RPMI7951 (cell line): ENCODE results near the gene PLEKHA5. TPM values are rescaled to one million over a fixed set of nuclear protein-coding genes. Genes with fewer than 3 reads are reported as not detected.
"Not testable (repeated sequence)": the region's sequence is repeated elsewhere in the genome, so short reads cannot be mapped to it uniquely, and the experiment has no call there.

ENCODE experiments used
- DNase-seq: peaks from one replicate; pipeline ENCODE4 v3.0.0-alpha.2; 2012; ENCODE audit warnings: low read depth
- total RNA-seq: library from RNA; depleted of rRNA; stranded (reverse); fragments of >200 nt; shearing (Covaris generic); gene quantifications from 2 replicates; pipeline ENCODE4 v1.2.3, GENCODE V29; 2014

Gene PLEKHA5
- total RNA-seq, 1 experiment from 2014 or later, result 36.6 TPM

DNA sequence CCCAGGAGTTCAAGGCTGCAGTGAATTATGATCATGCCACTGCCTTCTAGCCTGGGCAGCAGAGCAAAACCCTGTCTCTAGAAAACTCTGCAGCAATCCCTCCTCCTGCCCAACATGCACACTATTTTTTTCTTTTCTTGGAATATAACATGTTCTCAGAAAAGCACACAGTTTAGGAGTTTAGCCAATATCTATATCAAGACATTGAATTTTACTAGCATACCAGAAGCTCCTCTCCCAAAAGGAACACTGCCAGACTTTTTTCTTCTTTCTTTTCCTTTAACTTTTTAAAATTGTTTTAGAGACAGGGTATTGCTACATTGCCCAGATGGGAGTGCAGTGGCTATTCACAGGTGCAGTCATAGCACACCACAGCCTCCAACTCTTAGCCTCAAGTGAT is 202.7 kb downstream of the PLEKHA5 start:
- DNase-seq, result no peak

GRCh38 chr12:19338405-19338804 is 208.9 kb downstream of the PLEKHA5 start:
- peak; percentile 69 for DNase-seq

- not testable (repeated sequence) for DNase-seq
These were observed 221.3 kb downstream of the PLEKHA5 start for GRCh38 chr12:19350850-19351249.

DNA sequence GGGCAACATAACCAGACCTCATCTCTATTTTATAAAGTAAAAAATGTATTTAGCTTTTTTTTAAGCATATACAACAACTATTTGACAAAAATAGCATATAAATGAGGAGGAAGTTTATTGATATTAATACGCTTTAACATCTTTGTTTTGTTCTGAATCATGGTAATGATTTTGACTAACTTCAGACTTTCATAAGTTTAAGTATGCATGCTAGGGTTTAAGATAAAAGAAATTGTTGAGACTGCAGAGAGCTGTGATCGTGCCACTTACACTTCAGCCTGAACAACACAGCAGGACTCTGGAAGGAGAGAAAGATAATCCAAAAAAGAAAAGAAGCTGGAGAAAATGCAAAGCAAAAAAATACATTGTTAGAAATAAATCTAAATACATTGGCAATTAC is 221.8 kb downstream of the PLEKHA5 start:
- DNase-seq, result no peak

DNA sequence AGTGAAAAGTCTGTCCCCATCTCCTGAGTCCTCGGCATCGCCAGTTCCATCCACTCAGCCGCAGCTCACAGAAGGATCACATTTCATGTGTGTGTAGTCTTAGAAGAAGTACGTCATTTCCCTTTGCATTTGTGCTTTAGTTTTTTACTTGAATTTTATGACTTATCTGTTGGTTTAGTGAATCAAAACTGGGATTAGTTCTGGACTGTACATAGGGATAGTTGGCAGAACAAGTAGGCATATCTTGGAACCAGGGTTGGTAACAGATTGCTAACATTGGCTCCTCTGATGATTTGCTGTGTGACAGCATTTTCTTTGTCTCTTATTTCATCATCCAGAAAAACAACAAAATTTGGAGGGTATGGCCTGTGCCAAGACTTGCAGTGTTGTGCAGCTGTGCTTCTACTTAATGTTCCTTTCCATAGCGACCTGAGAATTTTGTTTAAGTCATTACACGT is 240.2 kb downstream of the PLEKHA5 start:
- no peak for DNase-seq

GRCh38 chr12:19373586-19373985 is 244.1 kb downstream of the PLEKHA5 start:
- DNase-seq, result no peak

- DNase-seq, result no peak
These were observed 246.4 kb downstream of the PLEKHA5 start for GRCh38 chr12:19375888-19376287.

DNA sequence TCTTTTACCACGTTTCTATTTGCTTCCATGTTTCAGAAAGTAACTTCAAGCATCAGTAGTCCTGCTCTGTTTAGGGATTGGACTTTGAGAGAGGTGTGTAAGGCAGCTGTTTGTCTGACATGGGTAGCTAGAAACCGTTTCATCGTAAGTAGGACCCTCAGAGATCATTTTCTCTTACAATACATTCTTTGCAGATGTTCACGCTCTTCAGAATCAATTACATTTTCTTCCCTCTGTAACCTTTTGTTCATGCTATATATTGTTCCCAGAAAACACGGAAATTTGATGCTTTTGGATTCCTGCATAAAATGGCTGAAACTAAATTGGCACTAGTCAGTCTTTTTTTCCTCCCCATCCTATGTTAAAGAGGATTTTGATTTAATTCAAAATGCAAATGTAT is 247.2 kb downstream of the PLEKHA5 start:
- DNase-seq, result no peak

GRCh38 chr12:19382111-19382526 is 252.6 kb downstream of the PLEKHA5 start:
- DNase-seq, result peak; percentile 85

- DNase-seq, result no peak
These were observed 253.0 kb downstream of the PLEKHA5 start for GRCh38 chr12:19382563-19382962.

DNA sequence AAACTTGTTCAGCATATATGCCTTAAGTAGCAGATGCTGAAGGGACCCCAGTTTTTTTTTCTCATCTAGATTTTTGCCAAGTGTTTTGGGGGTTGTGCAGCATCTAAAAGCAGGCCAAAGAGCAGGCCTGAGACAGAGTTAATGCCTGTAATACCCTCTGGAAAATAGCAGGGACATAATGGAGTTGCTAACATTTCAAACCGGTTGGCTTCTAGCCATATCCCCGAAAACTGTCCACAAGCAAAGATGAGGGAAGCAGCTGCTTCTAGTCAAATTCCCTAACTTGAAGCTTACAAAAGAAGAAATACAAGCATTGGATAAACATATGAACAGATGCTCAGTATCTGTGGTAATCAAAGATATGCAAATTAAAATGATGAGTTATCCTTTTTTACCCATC is 257.6 kb downstream of the PLEKHA5 start:
- no peak for DNase-seq

GRCh38 chr12:19388131-19388549 is 258.6 kb downstream of the PLEKHA5 start:
- DNase-seq, result no peak

DNA sequence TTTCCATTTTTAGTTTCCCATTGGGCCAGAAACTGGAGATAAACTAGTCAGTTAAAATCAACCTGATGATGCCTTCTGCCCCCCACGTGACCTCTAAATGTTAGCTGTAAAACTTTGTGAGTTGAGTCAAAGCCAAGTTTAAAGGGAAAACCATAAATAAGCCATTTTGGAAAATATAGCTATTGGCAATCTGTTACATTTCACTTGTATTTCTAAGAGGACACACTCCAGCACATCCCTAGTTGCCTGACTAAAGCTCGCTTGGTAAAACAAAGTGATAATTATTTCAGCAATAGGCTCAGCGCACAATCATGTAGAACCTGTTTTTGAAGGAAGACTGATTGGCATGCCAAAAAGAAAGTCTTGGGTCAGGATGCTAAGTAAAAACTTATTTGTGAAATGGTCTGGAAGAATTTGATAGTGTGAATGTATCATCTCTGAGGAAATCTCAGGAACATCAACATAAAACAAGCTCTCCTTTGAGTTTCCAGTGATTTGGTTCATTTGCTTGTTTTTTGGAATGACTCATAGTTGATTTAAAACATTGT is 260.6 kb downstream of the PLEKHA5 start:
- peak; percentile 11 for DNase-seq

DNA sequence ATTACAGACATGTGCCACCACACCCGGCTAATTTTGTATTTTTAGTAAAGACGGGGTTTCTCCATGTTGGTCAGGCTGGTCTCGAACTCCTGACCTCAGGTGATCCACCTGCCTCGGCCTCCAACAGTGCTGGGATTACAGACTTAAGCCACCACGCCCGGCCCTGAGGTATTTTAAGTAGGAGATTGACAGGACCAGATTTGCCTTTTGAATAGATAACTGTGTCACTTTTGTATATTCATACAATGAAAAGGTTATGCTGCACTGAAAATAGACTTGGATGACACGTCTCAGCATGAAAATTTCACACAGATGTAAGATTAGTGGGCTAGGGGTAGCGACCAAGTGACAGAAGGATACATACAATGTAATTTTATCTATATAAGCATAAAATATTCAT is 263.1 kb downstream of the PLEKHA5 start:
- not testable (repeated sequence) for DNase-seq

- no peak for DNase-seq
These were observed 264.9 kb downstream of the PLEKHA5 start for GRCh38 chr12:19394385-19394784.

- peak; percentile 41 for DNase-seq
These were observed 268.0 kb downstream of the PLEKHA5 start for GRCh38 chr12:19397534-19397933.

GRCh38 chr12:19398376-19399363 is 269.1 kb downstream of the PLEKHA5 start:
- no peak for DNase-seq

GRCh38 chr12:19400649-19401285 is 271.2 kb downstream of the PLEKHA5 start:
- DNase-seq, result not testable (repeated sequence)

- no peak for DNase-seq
These were observed 272.7 kb downstream of the PLEKHA5 start for GRCh38 chr12:19402211-19402610.

- DNase-seq, result peak; percentile 52
These were observed 273.4 kb downstream of the PLEKHA5 start for GRCh38 chr12:19402743-19403431.

DNA sequence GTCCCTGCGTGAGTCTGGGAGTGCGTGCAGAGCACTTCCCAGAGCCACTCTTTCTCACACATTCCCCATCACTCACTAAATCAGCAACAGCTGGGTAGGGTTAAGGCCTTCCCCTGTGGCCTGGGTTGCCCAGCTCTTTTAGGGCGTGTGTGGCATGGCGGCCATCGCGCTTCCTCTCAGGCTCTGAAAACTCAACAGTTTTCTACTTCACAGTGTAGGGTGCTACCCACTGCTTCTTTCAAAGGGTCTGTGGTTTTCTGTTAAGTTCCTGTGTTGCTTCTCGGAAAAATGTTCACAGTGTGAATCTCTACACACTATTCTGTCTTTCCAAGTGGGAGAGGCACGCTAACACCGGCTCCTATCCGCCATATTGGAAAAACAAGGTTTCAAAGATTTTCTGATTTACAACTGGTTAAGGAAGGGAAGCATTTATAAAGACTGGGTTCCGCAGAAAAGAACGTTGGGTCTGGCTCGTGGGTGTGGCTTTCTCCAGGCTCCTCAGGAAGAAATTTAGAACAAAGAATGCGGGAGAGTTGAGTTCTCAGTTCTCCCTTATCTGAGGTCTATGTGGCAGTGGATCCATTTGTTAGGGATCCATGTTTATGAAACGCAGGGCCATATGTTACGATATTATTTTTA is 274.8 kb downstream of the PLEKHA5 start:
- DNase-seq, result no peak
